A172 (cell line): ENCODE results near the gene THTPA. TPM values are rescaled to one million over a fixed set of nuclear protein-coding genes. Genes with fewer than 3 reads are reported as not detected.

Experiments
- total RNA-seq: library from RNA; depleted of rRNA; stranded (reverse); fragments of >200 nt; shearing (Covaris generic); gene quantifications from 2 replicates; pipeline ENCODE4 v1.2.3, GENCODE V29; 2014; rRNA removed

THTPA gene
- total RNA-seq, 1 experiment from 2014 or later, result 5.2 TPM

Other genes with a start within 250 kb of the THTPA start
- gene BCL2L2, start 249.4 kb upstream of the THTPA start, total RNA-seq, result 5.8 and 7.6 TPM in 2 replicates
- gene PABPN1, start 234.8 kb upstream of the THTPA start, total RNA-seq, result 66.5 and 85.1 TPM in 2 replicates
- gene SLC22A17, start 203.4 kb upstream of the THTPA start, total RNA-seq, result 10.3 and 11.6 TPM in 2 replicates
- gene EFS, start 191.1 kb upstream of the THTPA start, total RNA-seq, result not detected in 2 replicates
- not detected in 2 replicates for gene IL25, start 183.5 kb upstream of the THTPA start, total RNA-seq
- not detected in 2 replicates for gene CMTM5, start 179.2 kb upstream of the THTPA start, total RNA-seq
- not detected in 2 replicates for gene MYH6, start 148.0 kb upstream of the THTPA start, total RNA-seq
- gene MYH7, start 120.6 kb upstream of the THTPA start, total RNA-seq, result not detected in 2 replicates
- gene NGDN, start 86.6 kb upstream of the THTPA start, total RNA-seq, result 42.2 and 52.6 TPM in 2 replicates
- gene ZFHX2, start 4.5 kb upstream of the THTPA start, total RNA-seq, result 0.29 TPM in 2 replicates
- gene AP1G2, start 11.5 kb downstream of the THTPA start, total RNA-seq, result 6.0 and 16.6 TPM in 2 replicates
- gene JPH4, start 22.5 kb downstream of the THTPA start, total RNA-seq, result not detected in 2 replicates
- 2.4 and 3.4 TPM in 2 replicates for gene DHRS2, start 80.1 kb downstream of the THTPA start, total RNA-seq